NCI-H2227 treated with DMSO at 0.1 percent for 48 hours (cell line): ENCODE measurements around the gene WDR86.

Experiments used
- DNase-seq: peaks from one replicate; lab custom pipeline; 2025; lab: John Stamatoyannopoulos, UW

Gene WDR86

GRCh38 chr7:151391358-151391730, 18.5 kb downstream of the WDR86 start:
- no peak for DNase-seq

DNA sequence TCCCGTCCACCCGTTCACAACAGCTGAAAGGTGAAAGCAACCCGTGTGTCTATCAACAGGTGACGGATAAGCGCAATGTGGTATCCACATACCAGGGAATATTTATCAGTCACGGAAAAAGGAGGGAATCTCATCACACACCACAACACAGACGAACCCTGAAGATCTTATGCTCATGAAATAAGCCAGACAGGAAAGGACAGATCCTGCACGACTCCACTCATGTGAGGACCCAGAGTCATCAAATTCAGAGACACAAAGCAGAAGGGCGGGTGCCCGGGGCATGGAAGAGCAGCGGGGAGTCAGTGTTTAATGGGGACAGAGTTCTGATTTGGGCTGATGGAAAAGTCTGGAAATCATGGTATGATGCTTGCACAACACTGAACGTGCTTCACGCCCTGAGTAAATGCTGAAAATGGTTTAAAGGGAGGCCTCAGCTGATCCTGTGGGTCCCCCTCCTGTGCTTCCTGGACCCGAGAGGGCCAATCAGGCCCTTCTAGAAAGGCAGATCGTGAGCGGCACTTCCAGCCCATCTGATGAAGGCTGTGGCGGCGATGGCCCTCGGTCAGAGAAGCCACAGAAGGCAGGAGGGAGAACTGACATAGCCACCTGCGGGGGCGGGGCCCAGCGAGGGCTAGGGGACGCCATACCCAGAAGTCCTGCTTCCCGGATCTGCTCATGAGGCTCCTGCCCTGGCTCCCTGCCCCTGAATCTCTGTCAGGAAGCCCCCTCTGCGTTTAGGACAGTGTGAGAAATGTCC, 19.1 kb downstream of the WDR86 start:
- DNase-seq = no peak

DNA sequence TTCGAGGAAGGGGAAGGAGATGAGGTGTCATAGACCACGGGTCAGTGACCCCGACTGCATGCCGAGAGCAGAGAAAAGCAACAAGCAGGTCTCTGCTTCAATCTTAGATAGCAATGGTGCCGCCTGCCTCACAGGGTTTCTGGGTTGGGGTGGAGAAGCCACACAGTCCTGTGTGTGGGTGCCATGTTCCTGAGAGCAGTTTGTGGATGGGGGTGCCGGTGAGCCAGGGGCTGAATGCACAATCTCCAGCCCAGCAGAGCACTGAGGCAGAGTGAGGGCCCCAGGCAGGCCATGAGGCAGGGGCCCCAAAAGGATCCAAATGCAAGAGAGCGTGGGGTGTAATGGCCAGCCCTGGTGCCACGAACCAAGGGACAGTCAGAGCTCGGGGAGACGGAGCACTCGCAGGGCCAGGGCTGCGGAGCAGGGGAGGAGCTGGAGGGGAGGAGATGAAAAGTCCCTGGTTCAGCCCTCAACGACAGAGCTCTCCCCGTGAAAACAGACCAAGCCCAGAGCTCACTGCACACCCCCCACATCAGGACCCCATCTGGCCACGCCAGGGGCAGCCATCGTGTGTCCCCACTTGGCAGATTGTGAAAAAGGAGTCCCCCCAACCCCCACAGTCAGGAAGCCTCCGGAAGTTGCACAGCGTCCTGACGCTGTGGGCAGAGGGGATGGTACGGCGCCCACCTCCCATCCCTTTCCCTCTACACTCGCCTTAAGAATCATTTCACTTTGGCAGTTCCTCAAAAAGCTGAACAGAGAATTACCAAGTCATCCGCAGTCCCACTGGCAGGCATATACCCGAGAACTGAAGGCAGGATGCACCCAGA, 19.9 kb downstream of the WDR86 start:
- no peak for DNase-seq

DNA sequence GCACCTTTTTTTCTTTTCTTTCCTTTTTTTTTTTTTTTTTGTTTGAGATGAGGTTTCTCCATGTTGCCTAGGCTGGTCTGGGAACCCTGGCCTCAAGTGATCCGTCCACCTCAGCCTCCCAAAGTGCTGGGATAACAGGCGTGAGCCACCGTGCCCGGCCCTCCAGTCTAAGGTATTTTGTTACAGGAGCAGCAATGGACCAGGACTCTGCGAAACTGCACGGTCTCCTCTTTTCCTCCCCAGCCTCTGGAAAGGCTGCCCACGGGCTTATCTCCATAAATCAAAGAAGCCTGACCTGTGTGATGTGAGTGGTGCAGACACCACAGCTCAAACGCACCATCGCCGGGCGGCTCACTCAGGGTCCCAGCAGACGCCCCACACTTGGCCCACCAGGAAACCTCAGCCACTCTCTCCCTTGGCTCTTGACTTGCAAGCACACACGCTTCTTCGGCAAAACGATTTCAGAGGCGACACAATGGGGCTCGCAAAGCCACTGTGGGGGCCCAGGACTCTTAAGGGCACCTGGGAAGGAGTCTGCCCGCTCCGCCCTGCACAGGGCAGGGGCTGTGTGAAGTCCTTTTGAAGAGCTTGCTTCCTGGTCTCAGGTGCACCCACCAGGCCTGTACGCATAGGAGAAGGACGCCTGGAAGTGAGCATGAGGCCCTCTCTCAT, 20.6 kb downstream of the WDR86 start:
- no peak for DNase-seq

GRCh38 chr7:151388430-151388829, 21.4 kb downstream of the WDR86 start:
- no peak for DNase-seq

GRCh38 chr7:151388007-151388297, 21.9 kb downstream of the WDR86 start:
- DNase-seq = no peak

GRCh38 chr7:151387161-151388006, 22.5 kb downstream of the WDR86 start:
- no peak for DNase-seq

DNA sequence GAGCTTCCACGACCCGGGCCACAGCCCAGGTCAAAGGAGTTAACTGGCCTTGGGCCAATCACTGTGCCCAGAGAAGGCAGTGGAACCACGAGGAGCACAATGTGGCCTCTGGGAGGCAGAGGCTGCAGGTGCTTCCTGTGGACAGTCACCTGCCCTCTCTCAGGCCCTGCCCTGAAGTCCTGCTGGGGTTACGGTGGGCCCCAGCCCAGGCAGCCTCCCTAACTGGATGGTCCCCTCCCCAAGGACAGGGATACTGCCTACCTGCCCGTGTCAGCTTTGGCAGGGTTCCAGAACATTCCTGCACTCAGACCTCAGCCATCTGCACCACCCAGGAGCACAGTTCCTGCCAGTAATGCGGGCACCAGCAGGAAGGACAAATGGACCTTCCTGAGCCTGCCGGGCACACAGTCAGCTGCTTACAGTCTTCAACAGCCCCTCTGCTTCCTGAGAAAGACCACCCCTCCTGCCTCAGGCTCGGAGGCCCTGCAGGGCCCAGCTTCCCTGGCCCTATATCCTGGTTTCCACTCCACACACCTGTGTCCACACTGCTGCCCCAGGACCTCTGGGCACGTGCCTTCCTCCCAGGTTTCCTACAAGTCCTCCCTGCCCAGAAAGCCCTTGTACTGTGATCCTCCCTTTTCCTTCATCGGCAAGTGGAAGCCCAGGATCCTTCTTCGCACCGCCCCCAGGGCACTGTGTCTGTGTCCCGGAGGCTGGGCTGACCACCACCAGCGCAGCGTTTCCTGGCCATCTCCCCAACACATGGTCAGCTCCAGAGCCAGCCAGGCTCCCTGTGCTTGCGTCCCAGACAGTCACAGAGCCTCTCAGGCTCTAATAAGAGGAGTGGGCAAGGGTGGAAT, 23.3 kb downstream of the WDR86 start:
- no peak for DNase-seq

DNA sequence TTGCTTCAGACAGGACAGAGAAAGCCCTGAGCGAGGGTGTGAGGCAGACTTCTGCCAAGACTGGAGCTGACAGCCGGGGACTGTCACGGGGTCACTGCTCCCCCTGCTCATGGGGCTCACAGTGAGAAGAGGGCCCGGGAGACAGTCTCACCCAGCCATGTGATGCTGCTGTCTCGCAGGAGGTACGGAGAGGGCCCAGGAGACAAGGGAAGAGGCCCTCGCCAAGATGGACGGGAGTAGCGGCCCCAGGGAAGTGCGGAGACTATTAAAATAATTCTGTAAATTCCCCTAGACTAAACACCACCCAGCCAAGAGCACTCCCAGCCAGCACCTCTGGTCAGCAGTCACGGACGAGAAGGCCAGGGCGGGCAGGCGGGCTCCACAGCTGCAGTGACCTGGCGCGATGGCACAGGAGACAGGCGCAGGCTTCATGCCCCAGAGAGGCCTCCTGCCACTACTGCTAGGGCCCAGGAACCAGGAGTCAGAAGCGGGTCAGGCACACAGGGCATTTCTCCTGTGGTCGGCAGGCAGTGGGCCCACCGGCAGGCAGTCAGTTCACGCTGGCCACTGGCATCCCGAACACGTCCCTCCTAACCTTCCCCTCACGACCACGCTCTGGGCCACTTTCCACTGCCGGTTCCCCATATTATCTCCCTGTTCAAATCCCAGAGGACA, 24.1 kb downstream of the WDR86 start:
- DNase-seq = no peak

- no peak for DNase-seq
These were observed 24.8 kb downstream of the WDR86 start for GRCh38 chr7:151384776-151385625.

GRCh38 chr7:151384352-151384697, 25.5 kb downstream of the WDR86 start:
- DNase-seq = no peak

- no peak for DNase-seq
These were observed 26.0 kb downstream of the WDR86 start for GRCh38 chr7:151383638-151384351.

DNA sequence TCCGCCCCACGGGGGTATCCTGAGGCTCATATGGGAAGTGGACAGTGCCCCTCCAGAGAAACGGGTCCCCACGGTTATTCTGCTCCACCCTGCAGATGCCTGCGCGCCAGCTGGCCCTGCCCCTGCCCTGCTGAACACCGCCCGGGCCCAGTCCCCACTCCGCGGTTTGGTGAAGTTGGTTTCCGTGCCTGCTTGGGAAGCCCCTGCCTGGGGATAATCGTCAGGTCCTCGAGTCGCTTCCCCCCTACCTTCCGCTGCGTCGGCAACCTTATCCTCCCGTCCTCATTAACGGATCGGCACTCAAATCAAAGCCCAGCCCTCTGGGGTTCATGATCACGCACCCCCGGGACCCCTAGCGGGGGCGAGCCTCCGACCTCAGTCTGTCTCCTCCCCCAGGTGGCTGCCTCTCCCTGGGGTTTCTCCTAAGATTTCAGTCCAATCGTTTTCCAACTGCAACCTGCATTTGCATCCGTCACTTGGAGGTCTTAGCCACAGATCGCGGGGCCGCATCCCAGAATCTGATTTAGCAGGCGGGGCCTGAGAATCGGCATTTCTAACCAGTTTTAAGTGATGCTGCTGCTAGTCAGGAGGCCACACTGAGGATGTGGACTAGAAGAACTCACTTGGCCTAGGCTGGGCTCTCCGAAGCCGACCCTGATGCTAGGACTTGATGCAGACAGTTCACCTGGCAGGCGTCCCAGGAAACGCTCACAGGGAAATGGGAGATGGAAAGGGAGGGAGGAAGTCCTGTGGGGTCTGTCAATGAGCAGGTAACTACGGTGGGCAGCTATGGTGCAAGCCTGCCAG, 27.6 kb downstream of the WDR86 start:
- DNase-seq = no peak

GRCh38 chr7:151381348-151382078, 28.3 kb downstream of the WDR86 start:
- DNase-seq = no peak

- DNase-seq = no peak
These were observed 28.8 kb downstream of the WDR86 start for GRCh38 chr7:151381098-151381347.

DNA sequence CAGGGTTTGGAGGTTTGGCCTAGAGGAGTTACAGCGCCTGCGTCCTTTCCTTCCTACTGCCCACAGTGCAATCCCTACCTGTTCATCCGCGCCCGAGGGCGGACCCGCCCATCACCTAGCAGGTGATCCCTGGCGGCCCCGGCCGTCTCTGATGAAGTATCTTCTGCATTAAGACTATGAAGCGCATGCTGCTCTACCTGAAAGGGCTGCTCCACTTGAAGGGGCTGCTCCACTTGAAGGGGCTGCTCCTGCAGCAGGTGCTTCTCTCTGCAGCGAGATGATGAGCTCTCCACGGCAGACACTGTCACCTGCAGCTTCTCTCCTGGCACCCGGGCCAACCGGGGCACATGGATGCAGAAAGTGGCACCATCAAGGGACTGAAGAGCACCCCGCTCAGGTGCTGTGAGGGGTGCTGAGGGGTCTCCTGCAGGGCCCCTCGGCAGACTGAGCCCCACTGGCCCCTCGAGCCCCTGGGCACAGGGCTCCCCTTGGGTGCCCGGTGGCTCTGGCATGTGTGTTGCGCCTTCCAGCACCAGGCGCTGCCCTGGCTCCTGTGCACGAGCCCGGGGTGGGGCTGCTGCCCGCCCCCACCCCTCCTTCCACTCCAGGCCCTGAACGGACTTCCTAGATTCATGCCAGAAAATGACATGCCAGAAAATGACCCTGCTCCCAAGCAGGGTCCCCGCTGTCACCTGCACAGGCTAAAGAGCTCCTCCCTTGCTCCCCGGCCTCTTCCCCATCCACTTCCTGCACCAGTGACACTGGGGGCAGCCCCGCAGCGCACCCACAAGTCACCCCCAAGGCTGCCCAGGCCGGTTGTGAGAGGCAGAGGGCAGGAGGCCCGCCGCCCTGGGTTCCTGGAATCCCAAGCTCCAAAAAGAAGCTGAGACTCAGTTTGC, 29.4 kb downstream of the WDR86 start:
- DNase-seq = no peak
